Activated CD4-positive, CD25-positive, alpha-beta regulatory T cell treated with anti-CD3 and anti-CD28 coated beads, Interleukin-2, amount 50 U/mL, for 16 hours (primary cell): ENCODE data around the gene NSG1.

ENCODE experiments used
- DNase-seq: peaks from one replicate; pipeline ENCODE4 v3.0.0-alpha.2; 2020; ENCODE audit warnings: low read depth, low spot score

Gene NSG1

DNA sequence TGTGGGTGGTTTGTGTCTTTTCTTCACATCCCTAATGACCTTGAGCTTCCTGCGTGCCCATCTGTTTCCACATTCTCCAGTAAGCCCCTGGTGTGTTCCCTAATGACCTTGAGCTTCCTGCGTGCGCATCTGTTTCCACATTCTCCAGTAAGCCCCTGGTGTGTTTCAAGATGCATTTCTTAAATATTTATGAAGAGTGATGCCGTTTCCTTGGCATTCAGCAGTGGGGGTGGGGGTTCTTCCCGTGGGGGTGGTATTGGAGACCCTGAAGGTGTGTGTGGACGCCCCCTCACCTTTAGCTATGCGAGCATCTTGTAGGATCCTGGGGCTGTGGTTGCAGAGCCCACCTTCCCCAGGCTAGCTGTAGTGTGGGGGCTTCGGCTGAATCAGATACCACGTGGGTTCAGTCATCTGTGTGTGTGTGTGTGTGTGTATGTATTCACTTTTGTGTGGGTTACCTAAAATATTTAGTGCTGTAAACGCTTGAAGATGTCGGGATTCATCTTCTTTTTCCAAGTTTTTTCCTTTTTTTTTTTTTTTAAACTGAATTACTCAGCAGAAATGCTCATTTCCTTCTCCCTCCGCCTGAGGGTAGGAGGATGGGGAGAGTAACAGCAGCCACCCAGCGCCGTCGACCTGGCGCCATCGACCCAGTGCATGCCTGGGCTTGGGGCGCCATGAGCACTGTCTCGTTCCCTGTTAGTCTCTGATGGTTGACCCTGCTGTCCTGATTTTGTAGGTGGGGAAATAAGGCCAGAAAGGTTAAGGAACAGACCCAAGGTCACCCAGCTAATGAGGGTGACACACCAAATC, 9.9 kb downstream of the NSG1 start:
- no peak for DNase-seq

DNA sequence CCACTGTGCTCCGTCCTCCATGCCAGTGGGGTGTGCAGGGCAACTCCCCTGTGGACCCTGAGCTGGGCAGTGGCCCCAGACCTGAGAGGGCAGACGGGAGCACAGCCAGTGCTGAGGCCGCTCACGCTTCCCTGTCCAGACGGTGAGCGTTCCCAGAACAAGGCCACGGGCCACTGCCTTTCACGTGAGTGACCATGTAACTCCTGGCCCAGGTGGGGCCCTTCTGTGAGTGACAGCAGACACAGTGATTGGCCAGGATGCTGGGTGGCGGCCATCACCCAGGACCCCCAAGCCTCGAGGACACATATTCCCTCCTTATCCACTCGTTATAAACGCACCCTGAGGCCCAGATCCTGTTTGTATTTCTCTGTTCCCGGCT, 10.5 kb downstream of the NSG1 start:
- DNase-seq, result no peak

GRCh38 chr4:4398430-4398829, 11.5 kb downstream of the NSG1 start:
- no peak for DNase-seq

DNA sequence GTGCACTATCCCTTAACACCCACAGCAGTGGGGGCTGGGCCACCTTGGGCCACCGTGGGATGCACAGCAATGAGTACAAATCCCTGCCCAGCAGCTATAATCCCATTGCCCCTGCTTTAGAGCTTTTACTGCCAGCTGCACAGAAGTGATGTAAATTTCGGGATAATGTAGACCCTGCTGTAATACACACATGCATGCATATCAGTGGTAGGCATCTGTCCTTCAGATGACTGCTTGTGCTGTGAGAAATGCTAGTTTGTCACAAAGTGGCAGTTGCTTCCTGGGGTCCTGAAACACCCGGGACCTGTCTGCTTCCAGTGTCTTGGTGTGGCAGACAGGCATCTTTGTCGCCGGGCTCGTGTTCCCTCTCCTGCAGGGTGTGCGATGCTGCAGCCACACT, 14.1 kb downstream of the NSG1 start:
- DNase-seq, result no peak

GRCh38 chr4:4402966-4403365, 16.1 kb downstream of the NSG1 start:
- DNase-seq, result no peak

DNA sequence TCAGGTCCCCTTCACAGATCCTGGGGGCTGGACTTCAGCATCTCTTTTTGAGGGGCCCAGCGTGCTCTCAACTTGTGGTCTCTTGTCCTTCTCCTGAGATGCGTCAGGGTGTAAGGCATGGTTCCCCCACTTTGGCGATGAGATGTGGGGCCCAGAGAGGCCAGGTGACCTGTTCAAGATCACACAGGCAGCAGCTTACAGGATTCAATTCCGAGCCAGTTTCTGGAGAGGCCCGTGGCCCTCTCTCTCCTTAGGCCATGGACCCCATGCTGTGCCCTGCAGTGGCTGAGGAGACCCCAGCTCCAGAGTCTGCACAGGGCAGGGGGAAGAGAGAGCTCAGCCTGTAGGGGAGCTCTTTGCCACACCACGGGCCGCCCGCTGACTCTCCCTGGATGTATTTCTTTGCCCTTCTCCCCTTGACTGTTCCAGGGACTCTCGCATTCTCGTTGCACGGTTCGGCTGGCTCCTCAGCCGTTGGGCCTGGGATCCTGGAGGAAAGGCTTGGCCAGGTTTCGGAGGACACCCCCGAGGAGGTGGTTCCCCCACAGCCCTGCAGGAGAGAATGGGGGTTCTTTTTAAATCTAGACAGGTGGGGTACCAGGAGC, 18.6 kb downstream of the NSG1 start:
- DNase-seq, result no peak

DNA sequence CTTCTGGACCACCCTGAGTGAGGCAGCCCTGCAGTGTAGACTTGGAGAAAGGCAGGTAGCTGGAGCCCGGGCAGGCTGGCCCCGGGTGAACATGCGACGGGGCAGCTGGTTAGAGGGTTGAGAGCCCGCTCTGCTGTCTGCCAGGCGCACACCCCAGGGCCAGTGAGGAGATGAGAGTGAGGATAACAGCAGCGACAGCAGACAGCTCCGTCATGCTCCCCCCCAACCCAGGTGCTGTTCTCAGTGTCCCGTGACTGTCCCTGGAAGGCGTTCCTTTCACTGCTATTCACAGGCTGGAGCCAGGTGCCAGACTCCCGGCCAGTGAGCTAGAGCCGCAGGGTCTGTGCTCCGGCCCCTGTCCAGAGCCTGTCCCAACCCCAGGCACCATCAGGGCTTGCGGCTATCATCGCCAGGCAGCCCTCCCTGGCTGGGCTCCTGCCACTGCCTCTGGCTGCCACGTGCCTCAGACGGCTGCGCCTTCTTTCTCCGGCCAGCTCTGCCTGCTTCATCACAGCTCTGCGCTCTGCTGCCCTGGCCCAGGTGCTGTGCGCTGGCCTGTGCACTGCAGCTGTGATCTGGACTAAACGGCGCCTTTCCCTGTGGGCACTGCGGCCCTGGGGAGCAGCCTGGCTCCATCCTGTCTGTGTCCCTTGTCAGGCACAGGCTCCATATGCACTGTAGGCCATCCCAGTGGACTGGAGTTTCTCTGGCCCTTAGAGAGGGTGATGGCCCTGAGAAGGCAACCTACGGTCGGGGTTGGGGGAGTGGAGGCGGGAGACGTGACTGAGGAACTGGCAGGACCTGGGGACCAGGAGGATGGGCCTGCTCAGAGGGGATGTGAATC, 19.8 kb downstream of the NSG1 start:
- no peak for DNase-seq

DNA sequence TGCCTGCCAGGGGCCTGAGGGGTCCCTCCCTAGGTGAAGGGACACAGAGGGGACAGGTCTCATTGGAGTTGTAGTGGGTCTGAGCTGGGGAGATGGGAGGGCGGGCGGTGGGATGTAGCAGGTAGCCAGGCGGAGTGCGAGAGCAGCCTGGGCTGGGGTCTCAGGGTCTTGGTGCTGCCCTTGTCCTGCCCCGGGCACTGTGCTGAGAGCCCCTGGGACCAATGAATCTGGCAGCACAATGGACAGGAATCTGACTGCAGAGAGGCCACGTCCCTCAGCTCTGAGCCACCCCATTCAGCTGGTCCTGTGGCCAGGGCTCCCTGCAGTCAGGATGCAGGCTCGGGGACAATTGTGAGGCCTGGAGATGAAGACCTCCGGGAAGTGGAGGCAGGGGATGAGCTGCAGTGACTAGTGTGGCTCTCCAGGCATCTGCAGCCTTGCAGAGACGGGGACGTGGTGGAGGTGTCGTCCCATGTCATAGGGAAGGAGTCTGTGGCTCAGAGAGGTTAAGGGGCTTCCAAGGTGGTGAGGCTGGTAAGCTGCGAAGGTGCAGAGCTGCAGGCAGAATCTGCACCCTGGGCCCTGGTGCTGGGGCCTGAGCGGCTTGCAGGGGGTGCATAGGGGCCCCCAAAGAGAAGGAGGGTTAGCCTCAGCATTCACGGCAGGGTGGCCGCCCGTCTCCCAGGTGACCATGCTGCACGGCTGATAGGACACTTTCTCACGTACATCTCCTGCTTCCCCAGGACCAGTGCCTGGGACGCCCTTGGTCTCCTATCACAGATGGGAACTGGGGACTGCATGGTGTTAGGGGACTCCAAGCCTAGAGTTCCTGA, 20.6 kb downstream of the NSG1 start:
- no peak for DNase-seq

GRCh38 chr4:4408132-4408523, 21.2 kb downstream of the NSG1 start:
- DNase-seq, result no peak

- DNase-seq, result no peak
Observed at GRCh38 chr4:4408576-4409335, 21.9 kb downstream of the NSG1 start.

- no peak for DNase-seq
Observed at GRCh38 chr4:4409416-4410115, 22.7 kb downstream of the NSG1 start.

- DNase-seq, result no peak
Observed at GRCh38 chr4:4410271-4410670, 23.4 kb downstream of the NSG1 start.

DNA sequence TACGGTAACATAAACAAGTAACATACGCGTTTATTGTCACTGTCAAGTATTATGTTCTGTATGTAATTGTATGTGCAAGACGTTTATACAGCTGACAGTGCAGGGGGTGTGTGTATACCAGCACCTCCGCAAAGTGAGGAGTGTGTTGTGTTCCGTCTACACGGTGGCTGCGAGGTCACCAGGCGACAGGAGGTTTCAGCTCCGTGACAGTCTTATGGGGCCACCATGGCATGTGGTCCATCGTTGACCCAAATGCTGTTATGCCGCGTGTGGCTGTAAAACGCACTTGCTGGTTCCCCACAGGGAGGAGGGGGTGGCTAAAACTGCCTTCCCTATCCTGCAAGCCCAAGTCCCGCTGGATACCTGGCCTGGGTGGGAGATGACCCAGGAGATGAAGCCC, 25.0 kb downstream of the NSG1 start:
- no peak for DNase-seq

DNA sequence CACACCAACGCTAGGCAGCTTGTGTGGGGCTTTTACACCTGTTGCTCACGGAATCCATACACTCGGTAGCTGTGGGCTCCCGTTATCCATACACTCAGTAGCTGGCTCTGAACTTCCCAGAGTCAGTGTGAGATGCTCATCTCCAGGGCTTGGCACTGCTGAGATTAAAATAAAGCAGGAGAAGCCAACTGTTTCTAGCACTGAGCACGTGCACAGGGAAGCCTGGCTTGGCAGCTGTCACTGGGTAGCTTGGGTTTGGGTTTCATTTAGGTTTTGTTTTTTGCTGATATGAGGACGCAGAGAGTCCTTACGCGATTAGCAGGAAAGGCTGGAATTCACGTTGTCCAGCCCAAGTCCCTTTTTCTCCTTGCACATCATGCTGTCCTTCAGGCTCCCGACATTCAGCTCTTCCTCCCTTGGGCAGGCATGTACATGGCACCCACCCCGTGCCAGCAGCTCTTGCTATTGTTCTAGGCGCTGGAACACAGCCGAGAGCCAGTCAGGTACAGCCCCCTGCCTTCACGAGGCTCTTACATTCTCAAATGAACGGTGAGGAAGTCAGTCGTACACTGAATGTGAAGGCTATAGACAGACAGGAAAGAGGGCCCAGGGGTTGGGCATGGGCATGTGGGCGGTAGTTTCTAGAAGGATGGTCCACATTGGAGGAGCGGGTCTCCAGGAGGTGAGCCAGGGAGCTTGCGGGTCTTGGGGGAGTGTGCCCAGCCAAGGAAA, 25.9 kb downstream of the NSG1 start:
- DNase-seq, result no peak

DNA sequence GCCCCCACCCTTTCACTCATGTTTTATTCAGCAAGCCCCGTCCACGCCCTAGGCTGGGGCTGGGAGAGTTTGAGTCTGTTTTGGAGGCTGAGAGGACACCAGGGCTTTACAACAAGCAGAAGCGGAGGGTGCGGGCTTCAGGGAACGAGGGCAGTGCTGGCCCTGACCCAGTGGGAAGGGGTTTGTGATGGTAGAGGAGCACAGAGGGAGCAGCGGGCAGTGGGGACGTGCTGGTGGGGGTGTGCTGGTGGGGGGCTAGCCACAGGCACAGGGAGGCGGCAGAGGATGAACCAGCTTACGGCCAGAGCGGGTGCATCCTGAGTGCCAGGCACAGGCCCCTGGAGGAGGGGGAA, 26.4 kb downstream of the NSG1 start:
- DNase-seq, result no peak

- DNase-seq, result no peak
Observed at GRCh38 chr4:4413806-4414205, 26.9 kb downstream of the NSG1 start.

GRCh38 chr4:4415107-4415805, 28.4 kb downstream of the NSG1 start:
- no peak for DNase-seq

- no peak for DNase-seq
Observed at GRCh38 chr4:4415806-4416805, 29.2 kb downstream of the NSG1 start.
